NB4 (cell line): ENCODE measurements around the gene TLL2.

Source experiments
- DNase-seq: peaks from one replicate; pipeline ENCODE4 v3.0.0; 2010; ENCODE audit warnings: low read depth
- H3K4me3 ChIP-seq: one replicate; pipeline ENCODE4 v1.5.1; 2011; ENCODE audit warnings: mild to moderate bottlenecking, low read depth, low read length, moderate library complexity
- MYC ChIP-seq: IDR thresholded peaks from 2 replicates; pipeline ENCODE4 v1.6.1; 2011; ENCODE audit warnings: low read depth, low read length
- POLR2A ChIP-seq: IDR thresholded peaks from 2 replicates; pipeline ENCODE4 v1.6.1; 2011; ENCODE audit warnings: mild to moderate bottlenecking; ENCODE audit not compliant: insufficient read length; ENCODE audit errors: extremely low read depth
- TF ChIP-seq, protein P1 (sequence below): IDR thresholded peaks from 2 replicates; pipeline ENCODE4 v1.6.1; 2011; ENCODE audit warnings: low read depth, low read length
- TF ChIP-seq, protein P2 (sequence below): IDR thresholded peaks from one replicate; pipeline ENCODE4 v1.5.1; 2012; ENCODE audit warnings: low read depth, low read length

TLL2 gene

DNA sequence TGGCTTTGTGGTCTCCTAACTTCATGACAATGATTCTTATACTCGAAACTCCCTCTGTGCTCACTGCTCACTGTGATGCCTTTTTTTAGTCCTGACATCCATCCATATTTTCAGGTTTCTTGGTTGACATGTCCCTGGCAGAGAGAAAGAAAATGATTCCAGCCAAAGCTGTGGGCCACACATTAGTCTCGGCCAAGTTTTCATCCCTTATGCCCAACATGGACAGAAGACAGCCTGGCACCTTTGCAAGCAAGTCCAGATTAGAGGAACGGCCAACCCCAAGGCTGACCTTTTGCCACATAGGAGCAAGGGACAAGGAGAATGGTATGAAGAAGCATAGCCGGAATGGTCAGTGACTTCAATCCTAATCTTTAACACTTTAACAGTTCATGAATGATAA, 146.3 kb downstream of the TLL2 start:
- no peak for DNase-seq
- TF ChIP-seq, protein P1, sequence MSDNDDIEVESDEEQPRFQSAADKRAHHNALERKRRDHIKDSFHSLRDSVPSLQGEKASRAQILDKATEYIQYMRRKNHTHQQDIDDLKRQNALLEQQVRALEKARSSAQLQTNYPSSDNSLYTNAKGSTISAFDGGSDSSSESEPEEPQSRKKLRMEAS: no peak
- TF ChIP-seq, protein P2, sequence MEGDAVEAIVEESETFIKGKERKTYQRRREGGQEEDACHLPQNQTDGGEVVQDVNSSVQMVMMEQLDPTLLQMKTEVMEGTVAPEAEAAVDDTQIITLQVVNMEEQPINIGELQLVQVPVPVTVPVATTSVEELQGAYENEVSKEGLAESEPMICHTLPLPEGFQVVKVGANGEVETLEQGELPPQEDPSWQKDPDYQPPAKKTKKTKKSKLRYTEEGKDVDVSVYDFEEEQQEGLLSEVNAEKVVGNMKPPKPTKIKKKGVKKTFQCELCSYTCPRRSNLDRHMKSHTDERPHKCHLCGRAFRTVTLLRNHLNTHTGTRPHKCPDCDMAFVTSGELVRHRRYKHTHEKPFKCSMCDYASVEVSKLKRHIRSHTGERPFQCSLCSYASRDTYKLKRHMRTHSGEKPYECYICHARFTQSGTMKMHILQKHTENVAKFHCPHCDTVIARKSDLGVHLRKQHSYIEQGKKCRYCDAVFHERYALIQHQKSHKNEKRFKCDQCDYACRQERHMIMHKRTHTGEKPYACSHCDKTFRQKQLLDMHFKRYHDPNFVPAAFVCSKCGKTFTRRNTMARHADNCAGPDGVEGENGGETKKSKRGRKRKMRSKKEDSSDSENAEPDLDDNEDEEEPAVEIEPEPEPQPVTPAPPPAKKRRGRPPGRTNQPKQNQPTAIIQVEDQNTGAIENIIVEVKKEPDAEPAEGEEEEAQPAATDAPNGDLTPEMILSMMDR: no peak
- TF ChIP-seq MYC (no peak), POLR2A (no peak)
- no peak overlapping the region for H3K4me3 ChIP-seq

DNA sequence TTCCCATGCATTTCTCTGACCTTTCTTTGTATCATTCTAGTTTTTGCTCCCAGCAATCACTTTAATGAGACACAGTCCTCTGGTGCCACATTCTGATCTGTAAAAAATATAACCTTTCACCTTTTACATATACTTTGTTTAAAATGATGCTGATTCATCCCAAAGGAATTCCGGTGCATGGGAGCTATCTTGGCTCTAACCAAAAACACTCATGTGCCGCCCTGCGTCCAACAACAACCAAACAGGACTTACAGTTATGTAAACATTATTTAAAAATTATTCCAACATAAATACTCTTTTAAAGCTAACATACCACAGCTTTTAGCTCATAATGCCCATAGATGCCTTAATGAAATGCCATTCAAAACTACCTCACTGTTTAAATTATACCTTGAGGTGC, 147.2 kb downstream of the TLL2 start:
- no peak for DNase-seq
- H3K4me3 ChIP-seq: no peak overlapping the region
- TF ChIP-seq, protein P1: no peak
- TF ChIP-seq, protein P2: no peak
- TF ChIP-seq MYC (no peak), POLR2A (no peak)

DNA sequence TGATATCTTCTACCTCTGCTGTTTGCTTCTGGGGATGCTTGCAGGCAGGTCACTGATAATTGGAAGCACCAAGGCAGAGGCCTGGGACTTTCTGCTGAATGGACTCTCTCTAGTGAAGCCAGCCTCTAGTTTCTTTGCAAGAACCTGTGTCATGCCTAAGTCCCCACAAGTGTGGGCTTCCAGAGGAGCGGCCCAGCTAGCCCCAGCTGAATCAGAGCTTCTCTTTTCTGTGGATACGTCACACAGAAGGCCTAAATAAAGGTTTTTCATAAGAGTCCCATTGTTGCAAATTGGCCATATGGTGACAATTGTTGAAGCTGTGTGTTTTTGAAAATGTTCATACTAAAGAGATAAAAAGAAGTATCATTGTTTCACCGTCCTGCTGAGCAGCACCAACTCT, 148.2 kb downstream of the TLL2 start:
- DNase-seq: no peak
- TF ChIP-seq, protein P1: no peak
- TF ChIP-seq, protein P2: no peak
- TF ChIP-seq MYC (no peak), POLR2A (no peak)

DNA sequence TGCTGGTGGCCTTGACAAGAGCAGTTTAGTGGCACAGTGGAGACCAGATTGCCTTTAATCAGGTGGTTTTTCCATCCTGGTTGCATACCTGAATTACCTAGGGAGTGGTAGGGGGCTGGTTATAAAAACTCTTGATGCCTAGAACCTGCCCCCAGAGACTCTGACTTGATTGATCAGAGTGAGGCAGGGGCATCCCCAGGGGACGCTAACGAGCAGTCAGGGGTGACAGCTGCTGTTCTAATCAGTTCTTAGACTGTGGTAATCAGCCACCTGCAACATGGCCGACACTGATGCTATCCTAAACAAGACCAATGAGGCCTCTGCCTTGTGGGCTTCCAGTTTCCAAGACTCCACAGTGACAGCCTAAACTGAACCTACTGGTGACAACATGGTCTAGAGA, 153.0 kb downstream of the TLL2 start:
- no peak overlapping the region for H3K4me3 ChIP-seq
- TF ChIP-seq, protein P1: no peak
- TF ChIP-seq POLR2A (no peak), MYC (no peak)
- TF ChIP-seq, protein P2: no peak
- DNase-seq: no peak

More for the DNA sequence above, 148.2 kb downstream of the TLL2 start:
- H3K4me3 ChIP-seq: no peak overlapping the region

DNA sequence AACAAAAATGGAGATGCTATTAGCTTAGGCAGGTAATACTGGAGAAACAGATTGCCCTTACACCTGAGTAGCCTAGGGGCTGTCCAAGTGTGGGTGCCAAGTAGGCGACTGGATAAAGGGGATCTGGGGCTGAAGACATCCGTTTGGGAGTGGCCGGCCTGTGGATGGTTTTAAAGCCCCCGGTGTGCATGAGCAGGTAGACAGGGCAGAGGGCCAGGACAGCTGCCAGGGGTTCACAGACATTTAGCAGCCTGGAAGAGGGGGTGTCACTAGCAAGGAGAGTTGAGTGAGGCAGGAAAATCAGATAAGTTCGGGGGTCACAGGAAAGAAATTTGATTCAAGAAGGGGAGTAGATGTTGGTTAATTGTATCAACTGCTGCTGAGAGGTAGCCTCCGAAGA, 153.4 kb downstream of the TLL2 start:
- no peak overlapping the region for H3K4me3 ChIP-seq
- TF ChIP-seq MYC: no peak
- TF ChIP-seq, protein P1: no peak
- TF ChIP-seq, protein P2: no peak
- TF ChIP-seq POLR2A: no peak
- DNase-seq: no peak

DNA sequence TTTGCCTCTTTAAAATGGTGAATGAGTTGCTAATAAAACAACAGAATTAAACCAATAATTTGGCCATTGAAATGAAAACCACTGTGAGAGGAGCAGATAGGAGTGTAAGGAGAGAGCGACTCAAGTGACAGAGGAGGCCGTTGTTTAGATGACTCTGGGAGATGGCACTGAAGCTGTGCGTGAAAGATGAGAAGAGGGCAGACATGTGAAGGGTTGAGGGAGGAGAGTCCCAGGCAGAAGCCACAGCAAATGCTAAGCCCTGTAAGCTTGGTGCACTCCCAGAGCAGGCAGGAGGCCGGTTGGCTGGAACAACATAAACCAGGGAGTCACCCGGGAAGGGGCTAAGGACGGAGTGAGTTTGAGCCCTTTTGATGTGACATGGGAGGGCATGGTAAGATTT, 154.1 kb downstream of the TLL2 start:
- no peak for DNase-seq
- H3K4me3 ChIP-seq: no peak overlapping the region
- TF ChIP-seq POLR2A (no peak), MYC (no peak)
- TF ChIP-seq, protein P1: no peak
- TF ChIP-seq, protein P2: no peak
